Skeletal muscle satellite cell (primary cell): ENCODE measurements around the gene PRM2. TPM values are rescaled to one million over a fixed set of nuclear protein-coding genes. Genes with fewer than 3 reads are reported as not detected.

ENCODE experiments used
- H3K27me3 ChIP-seq: 2 replicates; pipeline ENCODE4 v1.7.0; 2013; ENCODE audit warnings: low read length; ENCODE audit not compliant: control insufficient read depth, insufficient read depth
- H3K36me3 ChIP-seq: 2 replicates; pipeline ENCODE4 v1.7.0; 2013; ENCODE audit warnings: mild to moderate bottlenecking, control low read depth, low read length; ENCODE audit not compliant: insufficient read depth
- H3K4me1 ChIP-seq: 2 replicates; pipeline ENCODE4 v1.7.0; 2013; ENCODE audit warnings: low read length; ENCODE audit not compliant: control insufficient read depth, insufficient read depth
- H3K4me2 ChIP-seq: 2 replicates; pipeline ENCODE4 v1.7.0; 2013; ENCODE audit warnings: mild to moderate bottlenecking, low read length
- H3K4me3 ChIP-seq: 2 replicates; pipeline ENCODE4 v1.7.0; 2013; ENCODE audit warnings: low read length
- H3K9ac ChIP-seq: 2 replicates; pipeline ENCODE4 v1.7.0; 2013; ENCODE audit warnings: mild to moderate bottlenecking, low read depth, low read length, moderate library complexity
- H3K9me3 ChIP-seq: replicated peaks from 2 replicates; pipeline ENCODE4 v1.7.0; 2013; ENCODE audit warnings: mild to moderate bottlenecking, control low read depth, low read length
- total RNA-seq: library from RNA; depleted of rRNA; stranded (reverse); fragments of >200 nt; gene quantifications from 2 replicates; pipeline ENCODE4 v1.2.3, GENCODE V29; 2012; rRNA removed

PRM2 gene
- not detected in 2 replicates for total RNA-seq

GRCh38 chr16:11276143-11276895 is at the start of gene PRM2:
Gene PRM2, minus strand, starts transcription at chr16:11276480. Its CDS starts 110 bp downstream, at chr16:11276370.
- Histone ChIP-seq H3K36me3 (no peaks in the 10 kb centered on the region), H3K4me3 (no peak within 1 kb of the TSS), H3K9me3 (no peaks in the 10 kb centered on the region), H3K9ac (no peak within 1 kb of the TSS), H3K4me2 (no peak within 1 kb of the TSS), H3K4me1 (no peaks in the 10 kb centered on the region), H3K27me3 (peaks cover 44% of the 10 kb centered on the region)

GRCh38 chr16:11325404-11326083 is 49.3 kb upstream of the PRM2 start:
- Histone ChIP-seq H3K9ac (no peak overlapping the region), H3K4me3 (no peak overlapping the region), H3K36me3 (no peaks in the 10 kb centered on the region), H3K9me3 (no peaks in the 10 kb centered on the region), H3K4me1 (peaks cover 17% of the 10 kb centered on the region), H3K27me3 (no peaks in the 10 kb centered on the region), H3K4me2 (no peak overlapping the region)

GRCh38 chr16:11323551-11324336 is 47.5 kb upstream of the PRM2 start:
- no peaks in the 10 kb centered on the region for H3K36me3 ChIP-seq
- no peak overlapping the region for H3K9ac ChIP-seq
- H3K9me3 ChIP-seq = no peaks in the 10 kb centered on the region
- peaks cover 11% of the 10 kb centered on the region for H3K4me1 ChIP-seq
- no peaks in the 10 kb centered on the region for H3K27me3 ChIP-seq
- H3K4me2 ChIP-seq = no peak overlapping the region
- no peak overlapping the region for H3K4me3 ChIP-seq

GRCh38 chr16:11322823-11323222 is 46.5 kb upstream of the PRM2 start:
- Histone ChIP-seq H3K27me3 (no peaks in the 10 kb centered on the region), H3K4me1 (peaks cover 3% of the 10 kb centered on the region), H3K4me3 (no peak overlapping the region), H3K4me2 (no peak overlapping the region), H3K36me3 (no peaks in the 10 kb centered on the region), H3K9ac (no peak overlapping the region), H3K9me3 (no peaks in the 10 kb centered on the region)

GRCh38 chr16:11321662-11322061 is 45.4 kb upstream of the PRM2 start:
- H3K4me2 ChIP-seq = no peak overlapping the region
- no peaks in the 10 kb centered on the region for H3K27me3 ChIP-seq
- H3K36me3 ChIP-seq = no peaks in the 10 kb centered on the region
- no peak overlapping the region for H3K9ac ChIP-seq
- no peaks in the 10 kb centered on the region for H3K4me1 ChIP-seq
- no peaks in the 10 kb centered on the region for H3K9me3 ChIP-seq
- no peak overlapping the region for H3K4me3 ChIP-seq

GRCh38 chr16:11320170-11320569 is 43.9 kb upstream of the PRM2 start:
- H3K4me2 ChIP-seq = no peak overlapping the region
- peaks cover 4% of the 10 kb centered on the region for H3K4me1 ChIP-seq
- H3K9ac ChIP-seq = no peak overlapping the region
- H3K27me3 ChIP-seq = peaks cover 3% of the 10 kb centered on the region
- H3K36me3 ChIP-seq = no peaks in the 10 kb centered on the region
- no peaks in the 10 kb centered on the region for H3K9me3 ChIP-seq
- H3K4me3 ChIP-seq = no peak overlapping the region

GRCh38 chr16:11319529-11320146 is 43.4 kb upstream of the PRM2 start:
- Histone ChIP-seq H3K27me3 (peaks cover 3% of the 10 kb centered on the region), H3K9me3 (no peaks in the 10 kb centered on the region), H3K9ac (no peak overlapping the region), H3K4me2 (no peak overlapping the region), H3K36me3 (no peaks in the 10 kb centered on the region), H3K4me1 (peaks cover 4% of the 10 kb centered on the region), H3K4me3 (no peak overlapping the region)

GRCh38 chr16:11318817-11319216 is 42.5 kb upstream of the PRM2 start:
- Histone ChIP-seq H3K27me3 (peaks cover 3% of the 10 kb centered on the region), H3K36me3 (no peaks in the 10 kb centered on the region), H3K4me3 (no peak overlapping the region), H3K9me3 (no peaks in the 10 kb centered on the region), H3K4me2 (no peak overlapping the region), H3K4me1 (peaks cover 4% of the 10 kb centered on the region), H3K9ac (no peak overlapping the region)

- no peak overlapping the region for H3K9ac ChIP-seq
- H3K4me3 ChIP-seq = no peak overlapping the region
- H3K4me1 ChIP-seq = peaks cover 19% of the 10 kb centered on the region
- H3K4me2 ChIP-seq = no peak overlapping the region
- H3K27me3 ChIP-seq = peaks cover 3% of the 10 kb centered on the region
- H3K36me3 ChIP-seq = no peaks in the 10 kb centered on the region
- no peaks in the 10 kb centered on the region for H3K9me3 ChIP-seq
These were observed 40.2 kb upstream of the PRM2 start for GRCh38 chr16:11316331-11317015.

- Histone ChIP-seq H3K4me1 (peaks cover 19% of the 10 kb centered on the region), H3K36me3 (no peaks in the 10 kb centered on the region), H3K9me3 (no peaks in the 10 kb centered on the region), H3K9ac (no peak overlapping the region), H3K27me3 (peaks cover 3% of the 10 kb centered on the region), H3K4me3 (no peak overlapping the region), H3K4me2 (no peak overlapping the region)
These were observed 39.2 kb upstream of the PRM2 start for GRCh38 chr16:11315510-11315909.
